SK-N-SH treated with all-trans-retinoic acid at 6 μM for 48 hours (cell line): ENCODE results near the gene LILRB3.

Experiments used
- ATAC-seq: fragments of 200-7000 bp; cut with Tn5 transposase; 3 replicates; pipeline ENCODE4 v1.9.1; 2020; ENCODE audit warnings: mild to moderate bottlenecking, moderate library complexity
- BACH2 ChIP-seq: fragments of 250-450 bp; sonication (Bioruptor Pico); IDR thresholded peaks from 2 replicates; pipeline ENCODE4 v1.9.0; 2021; ENCODE audit warnings: mild to moderate bottlenecking, borderline replicate concordance
- CSDC2 ChIP-seq: fragments of 250-450 bp; sonication (Bioruptor Pico); IDR thresholded peaks from 2 replicates; pipeline ENCODE4 v1.5.0; 2020; ENCODE audit warnings: mild to moderate bottlenecking, moderate library complexity
- ESRRG ChIP-seq: fragments of 250-450 bp; sonication (Bioruptor Pico); IDR thresholded peaks from 2 replicates; pipeline ENCODE4 v1.6.1; 2021; ENCODE audit warnings: mild to moderate bottlenecking
- GLIS3 ChIP-seq: fragments of 250-450 bp; sonication (Bioruptor Pico); IDR thresholded peaks from 2 replicates; pipeline ENCODE4 v1.5.0; 2020; ENCODE audit warnings: mild to moderate bottlenecking, moderate library complexity
- OSR1 ChIP-seq: fragments of 250-450 bp; sonication (Bioruptor Pico); IDR thresholded peaks from 2 replicates; pipeline ENCODE4 v1.8.0; 2022; ENCODE audit warnings: moderate library complexity, mild to moderate bottlenecking, inconsistent platforms
- PPARA ChIP-seq: fragments of 250-450 bp; sonication (Bioruptor Pico); IDR thresholded peaks from 2 replicates; pipeline ENCODE4 v1.5.0; 2020; ENCODE audit warnings: mild to moderate bottlenecking, borderline replicate concordance
- SNAI2 ChIP-seq: fragments of 250-450 bp; sonication (Bioruptor Pico); IDR thresholded peaks from 2 replicates; pipeline ENCODE4 v1.5.0; 2020; ENCODE audit warnings: mild to moderate bottlenecking, moderate library complexity
- TCF4 ChIP-seq: fragments of 250-450 bp; sonication (Bioruptor Pico); IDR thresholded peaks from 2 replicates; pipeline ENCODE4 v1.8.0; 2021; ENCODE audit warnings: mild to moderate bottlenecking, moderate library complexity, borderline replicate concordance
- TOX ChIP-seq: fragments of 250-450 bp; sonication (Bioruptor Pico); IDR thresholded peaks from 2 replicates; pipeline ENCODE4 v1.8.0; 2021; ENCODE audit warnings: mild to moderate bottlenecking, moderate library complexity, borderline replicate concordance
- ZC3H10 ChIP-seq: fragments of 250-450 bp; sonication (Bioruptor Pico); IDR thresholded peaks from 2 replicates; pipeline ENCODE4 v1.5.1; 2021; ENCODE audit warnings: mild to moderate bottlenecking, moderate library complexity
- ZFP3 ChIP-seq: fragments of 250-450 bp; sonication (Bioruptor Pico); IDR thresholded peaks from 2 replicates; pipeline ENCODE4 v1.5.0; 2020; ENCODE audit warnings: mild to moderate bottlenecking, moderate library complexity
- ZFP30 ChIP-seq: fragments of 450-650 bp; formaldehyde crosslinking; IDR thresholded peaks from 2 replicates; pipeline ENCODE4 v1.5.0; 2022; ENCODE audit warnings: mild to moderate bottlenecking, moderate library complexity
- ZNF565 ChIP-seq: fragments of 450-650 bp; formaldehyde crosslinking; conservative IDR thresholded peaks from 2 replicates; pipeline ENCODE4 v1.5.0; 2020; ENCODE audit warnings: low read depth, mild to moderate bottlenecking, moderate library complexity
- ZNF70 ChIP-seq: fragments of 450-650 bp; formaldehyde crosslinking; IDR thresholded peaks from 2 replicates; pipeline ENCODE4 v1.5.0; 2020; ENCODE audit warnings: mild to moderate bottlenecking, moderate library complexity
- ZNF8 ChIP-seq: fragments of 450-650 bp; formaldehyde crosslinking; IDR thresholded peaks from 2 replicates; pipeline ENCODE4 v1.5.0; 2020; ENCODE audit warnings: mild to moderate bottlenecking, moderate library complexity
- TF ChIP-seq, protein P1 (sequence below): fragments of 250-450 bp; sonication (Bioruptor Pico); IDR thresholded peaks from 2 replicates; pipeline ENCODE4 v1.8.0; 2020; ENCODE audit warnings: mild to moderate bottlenecking, moderate library complexity, borderline replicate concordance
- TF ChIP-seq, protein P2 (sequence below): fragments of 250-450 bp; sonication (Bioruptor Pico); IDR thresholded peaks from 2 replicates; pipeline ENCODE4 v1.5.1; 2020; ENCODE audit warnings: low read depth, mild to moderate bottlenecking, moderate library complexity
- TF ChIP-seq, protein P3 (sequence below): fragments of 250-450 bp; sonication (Bioruptor Pico); IDR thresholded peaks from 2 replicates; pipeline ENCODE4 v1.5.1; 2021; ENCODE audit warnings: mild to moderate bottlenecking, moderate library complexity
- TF ChIP-seq, protein P4 (sequence below): fragments of 250-450 bp; sonication (Bioruptor Pico); IDR thresholded peaks from 2 replicates; pipeline ENCODE4 v1.8.0; 2021; ENCODE audit warnings: low read depth, mild to moderate bottlenecking, moderate library complexity, borderline replicate concordance

The LILRB3 gene

DNA sequence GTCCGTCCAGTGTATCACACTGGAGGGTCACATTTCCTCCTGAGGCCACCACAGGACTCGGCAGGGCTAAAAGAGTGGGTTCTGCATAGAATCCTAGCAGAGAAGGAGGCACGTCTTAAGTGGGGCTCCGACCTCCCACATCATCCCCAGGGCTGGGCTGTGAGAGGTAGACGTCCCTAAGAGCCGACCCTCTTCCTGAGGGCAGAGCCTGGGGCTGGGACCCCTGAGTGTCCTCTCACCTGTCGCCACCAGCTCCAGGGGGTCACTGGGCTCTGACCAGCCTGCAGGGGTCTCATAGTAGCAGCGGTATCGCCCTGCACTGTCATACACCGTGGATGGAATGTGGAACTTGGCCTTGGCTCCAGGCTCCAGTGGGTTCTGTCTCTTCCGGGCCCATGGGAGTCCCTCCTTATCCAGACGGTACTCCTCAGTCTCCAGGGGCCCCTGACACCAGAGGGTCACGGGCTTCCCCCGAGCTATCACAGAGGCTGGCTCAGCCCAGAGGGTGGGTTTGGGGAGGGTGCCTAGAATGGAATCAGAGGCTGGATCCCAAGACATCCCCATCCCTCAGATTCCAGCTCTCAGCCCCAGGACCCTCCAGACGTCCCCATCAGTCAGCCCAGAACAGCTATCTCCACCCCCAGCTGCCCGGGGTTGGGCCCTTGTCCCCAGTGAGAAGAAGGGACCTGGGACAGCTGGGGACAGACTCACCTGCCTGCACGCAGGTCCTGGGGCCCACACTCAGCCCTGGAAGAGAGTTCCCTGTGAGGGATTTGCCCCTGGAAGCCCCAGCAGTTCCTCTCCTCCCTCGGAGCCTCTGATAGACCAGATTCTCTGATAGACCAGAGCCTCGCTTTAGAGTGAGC lies 33.7 kb upstream of the LILRB3 start (continued):
- TF ChIP-seq TCF4 (CRISPR knock-in tag) = no peak

DNA sequence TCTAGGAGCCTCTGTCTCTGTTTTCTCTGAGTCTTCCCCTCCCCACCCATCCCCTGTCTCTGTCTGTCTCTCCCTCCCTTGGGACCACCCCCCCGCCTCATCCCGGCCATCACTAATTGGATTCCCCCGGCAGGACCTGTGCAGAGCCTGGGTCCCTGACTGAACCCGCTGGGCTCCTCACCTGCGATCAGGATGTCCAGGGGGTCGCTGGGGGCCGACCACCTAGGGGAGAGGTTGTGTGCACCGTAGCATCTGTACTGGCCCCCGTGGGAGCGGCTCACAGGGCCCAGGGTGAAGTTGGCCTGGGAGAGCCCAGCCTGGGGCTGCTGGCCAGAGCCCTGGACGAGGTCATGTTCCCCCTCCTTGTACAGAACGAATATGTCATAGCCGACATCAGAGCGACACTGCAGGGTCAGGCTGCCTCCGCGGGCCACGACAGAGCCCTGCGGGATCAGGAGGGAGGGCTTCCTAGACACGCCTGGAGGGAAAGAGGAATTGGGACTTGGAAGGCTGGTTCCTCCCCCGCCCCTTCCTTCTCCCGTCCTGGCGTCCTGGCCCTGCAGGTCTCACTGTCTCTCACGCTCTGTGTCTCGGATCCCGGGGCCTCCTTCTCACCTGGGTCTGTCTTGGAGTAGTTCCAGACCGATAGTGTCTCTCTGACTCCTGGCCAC lies 32.4 kb upstream of the LILRB3 start:
- no peak for ATAC-seq
- no peak for TF ChIP-seq ZNF565 (CRISPR knock-in tag)
- no peak for TF ChIP-seq GLIS3 (CRISPR knock-in tag)
- TF ChIP-seq ZC3H10 (CRISPR knock-in tag) = no peak
- no peak for TF ChIP-seq ZFP3
- no peak for TF ChIP-seq TCF4 (CRISPR knock-in tag)
- TF ChIP-seq TOX (CRISPR knock-in tag) = no peak
- TF ChIP-seq ZNF70 (CRISPR knock-in tag) = no peak
- TF ChIP-seq, protein P1, sequence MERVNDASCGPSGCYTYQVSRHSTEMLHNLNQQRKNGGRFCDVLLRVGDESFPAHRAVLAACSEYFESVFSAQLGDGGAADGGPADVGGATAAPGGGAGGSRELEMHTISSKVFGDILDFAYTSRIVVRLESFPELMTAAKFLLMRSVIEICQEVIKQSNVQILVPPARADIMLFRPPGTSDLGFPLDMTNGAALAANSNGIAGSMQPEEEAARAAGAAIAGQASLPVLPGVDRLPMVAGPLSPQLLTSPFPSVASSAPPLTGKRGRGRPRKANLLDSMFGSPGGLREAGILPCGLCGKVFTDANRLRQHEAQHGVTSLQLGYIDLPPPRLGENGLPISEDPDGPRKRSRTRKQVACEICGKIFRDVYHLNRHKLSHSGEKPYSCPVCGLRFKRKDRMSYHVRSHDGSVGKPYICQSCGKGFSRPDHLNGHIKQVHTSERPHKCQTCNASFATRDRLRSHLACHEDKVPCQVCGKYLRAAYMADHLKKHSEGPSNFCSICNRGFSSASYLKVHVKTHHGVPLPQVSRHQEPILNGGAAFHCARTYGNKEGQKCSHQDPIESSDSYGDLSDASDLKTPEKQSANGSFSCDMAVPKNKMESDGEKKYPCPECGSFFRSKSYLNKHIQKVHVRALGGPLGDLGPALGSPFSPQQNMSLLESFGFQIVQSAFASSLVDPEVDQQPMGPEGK (CRISPR knock-in tag) = no peak
- TF ChIP-seq ZFP30 (CRISPR knock-in tag) = no peak

DNA sequence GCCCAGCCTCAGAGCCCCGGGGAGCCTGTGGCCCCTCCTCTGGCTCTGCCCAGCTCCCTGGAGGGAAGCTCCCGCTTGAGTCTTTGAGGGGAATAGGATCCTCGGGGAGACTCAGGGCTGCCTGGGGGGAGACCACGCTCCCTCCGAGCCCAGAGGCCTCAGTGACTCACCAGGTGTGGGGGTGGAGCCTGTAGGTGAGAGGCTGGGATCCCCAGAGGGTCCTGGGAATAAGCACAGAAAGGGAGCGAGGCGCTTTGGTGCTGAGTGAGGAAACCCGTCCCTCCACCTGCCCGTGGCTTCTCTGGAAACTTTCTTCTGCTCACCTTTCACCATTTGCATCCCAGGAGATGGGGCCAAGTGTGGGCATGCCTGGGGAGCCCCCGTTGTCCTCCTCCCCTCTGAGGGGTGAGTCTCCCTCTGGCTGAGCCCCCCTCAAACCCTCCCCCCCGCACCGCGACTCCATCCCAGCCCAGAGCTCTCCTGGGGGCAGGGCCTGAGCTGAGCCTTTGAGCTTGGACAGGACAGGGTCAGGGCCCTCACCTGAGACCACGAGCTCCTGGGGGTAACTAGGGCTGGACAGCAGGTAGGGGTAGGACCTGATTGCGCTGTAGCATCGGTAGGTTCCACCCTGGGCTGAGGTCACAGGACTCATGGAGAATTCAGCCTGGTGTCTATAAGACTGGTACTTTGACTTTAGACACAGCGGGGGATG lies 31.5 kb upstream of the LILRB3 start:
- no peak for ATAC-seq
- TF ChIP-seq ZFP3 (no peak), ESRRG (CRISPR knock-in tag) (no peak), PPARA (CRISPR knock-in tag) (no peak), GLIS3 (CRISPR knock-in tag) (no peak), TOX (CRISPR knock-in tag) (no peak), CSDC2 (no peak), TCF4 (CRISPR knock-in tag) (no peak), ZC3H10 (CRISPR knock-in tag) (no peak), ZNF70 (CRISPR knock-in tag) (no peak), SNAI2 (CRISPR knock-in tag) (no peak), BACH2 (CRISPR knock-in tag) (no peak), ZNF8 (no peak), ZFP30 (CRISPR knock-in tag) (no peak), ZNF565 (CRISPR knock-in tag) (no peak), OSR1 (CRISPR knock-in tag) (no peak)
- TF ChIP-seq, protein P2, sequence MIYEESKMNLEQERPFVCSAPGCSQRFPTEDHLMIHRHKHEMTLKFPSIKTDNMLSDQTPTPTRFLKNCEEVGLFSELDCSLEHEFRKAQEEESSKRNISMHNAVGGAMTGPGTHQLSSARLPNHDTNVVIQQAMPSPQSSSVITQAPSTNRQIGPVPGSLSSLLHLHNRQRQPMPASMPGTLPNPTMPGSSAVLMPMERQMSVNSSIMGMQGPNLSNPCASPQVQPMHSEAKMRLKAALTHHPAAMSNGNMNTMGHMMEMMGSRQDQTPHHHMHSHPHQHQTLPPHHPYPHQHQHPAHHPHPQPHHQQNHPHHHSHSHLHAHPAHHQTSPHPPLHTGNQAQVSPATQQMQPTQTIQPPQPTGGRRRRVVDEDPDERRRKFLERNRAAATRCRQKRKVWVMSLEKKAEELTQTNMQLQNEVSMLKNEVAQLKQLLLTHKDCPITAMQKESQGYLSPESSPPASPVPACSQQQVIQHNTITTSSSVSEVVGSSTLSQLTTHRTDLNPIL (CRISPR knock-in tag) = no peak
- TF ChIP-seq, protein P3, sequence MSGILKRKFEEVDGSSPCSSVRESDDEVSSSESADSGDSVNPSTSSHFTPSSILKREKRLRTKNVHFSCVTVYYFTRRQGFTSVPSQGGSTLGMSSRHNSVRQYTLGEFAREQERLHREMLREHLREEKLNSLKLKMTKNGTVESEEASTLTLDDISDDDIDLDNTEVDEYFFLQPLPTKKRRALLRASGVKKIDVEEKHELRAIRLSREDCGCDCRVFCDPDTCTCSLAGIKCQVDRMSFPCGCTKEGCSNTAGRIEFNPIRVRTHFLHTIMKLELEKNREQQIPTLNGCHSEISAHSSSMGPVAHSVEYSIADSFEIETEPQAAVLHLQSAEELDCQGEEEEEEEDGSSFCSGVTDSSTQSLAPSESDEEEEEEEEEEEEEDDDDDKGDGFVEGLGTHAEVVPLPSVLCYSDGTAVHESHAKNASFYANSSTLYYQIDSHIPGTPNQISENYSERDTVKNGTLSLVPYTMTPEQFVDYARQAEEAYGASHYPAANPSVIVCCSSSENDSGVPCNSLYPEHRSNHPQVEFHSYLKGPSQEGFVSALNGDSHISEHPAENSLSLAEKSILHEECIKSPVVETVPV (CRISPR knock-in tag) = no peak
- TF ChIP-seq, protein P4, sequence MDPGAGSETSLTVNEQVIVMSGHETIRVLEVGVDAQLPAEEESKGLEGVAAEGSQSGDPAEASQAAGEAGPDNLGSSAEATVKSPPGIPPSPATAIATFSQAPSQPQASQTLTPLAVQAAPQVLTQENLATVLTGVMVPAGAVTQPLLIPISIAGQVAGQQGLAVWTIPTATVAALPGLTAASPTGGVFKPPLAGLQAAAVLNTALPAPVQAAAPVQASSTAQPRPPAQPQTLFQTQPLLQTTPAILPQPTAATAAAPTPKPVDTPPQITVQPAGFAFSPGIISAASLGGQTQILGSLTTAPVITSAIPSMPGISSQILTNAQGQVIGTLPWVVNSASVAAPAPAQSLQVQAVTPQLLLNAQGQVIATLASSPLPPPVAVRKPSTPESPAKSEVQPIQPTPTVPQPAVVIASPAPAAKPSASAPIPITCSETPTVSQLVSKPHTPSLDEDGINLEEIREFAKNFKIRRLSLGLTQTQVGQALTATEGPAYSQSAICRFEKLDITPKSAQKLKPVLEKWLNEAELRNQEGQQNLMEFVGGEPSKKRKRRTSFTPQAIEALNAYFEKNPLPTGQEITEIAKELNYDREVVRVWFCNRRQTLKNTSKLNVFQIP (CRISPR knock-in tag) = no peak
